BJ (cell line): ENCODE results near the gene HJV. TPM values are rescaled to one million over a fixed set of nuclear protein-coding genes. Genes with fewer than 3 reads are reported as not detected.
"Not testable (repeated sequence)": the region's sequence is repeated elsewhere in the genome, so short reads cannot be mapped to it uniquely, and the experiment has no call there.

Experiments
- CTCF ChIA-PET: fragments of 350-600 bp; formaldehyde crosslinking; extraction: SDS; loops from one replicate; lab custom pipeline; 2021; ENCODE audit warnings: antibody characterized with exemption, inconsistent platforms; lab: Yijun Ruan, JAX
- POLR2A ChIA-PET: fragments of 300-600 bp; sonication (Branson Sonifier 250); formaldehyde crosslinking; extraction: SDS; loops from one replicate; lab custom pipeline; 2021; ENCODE audit warnings: antibody characterized with exemption; lab: Charles Lee
- DNase-seq: peaks from one replicate; pipeline ENCODE4 v3.0.0-alpha.2; 2011; ENCODE audit warnings: low read depth
- H3K27me3 ChIP-seq: 2 replicates; pipeline ENCODE4 v1.6.0; 2011; ENCODE audit warnings: low read length; ENCODE audit not compliant: control insufficient read depth, insufficient read depth
- H3K36me3 ChIP-seq: 2 replicates; pipeline ENCODE4 v1.5.1; 2011; ENCODE audit warnings: low read length; ENCODE audit not compliant: control insufficient read depth, insufficient read depth
- H3K4me3 ChIP-seq: 2 replicates; pipeline ENCODE4 v1.5.1; 2011; ENCODE audit warnings: low read depth, mild to moderate bottlenecking, control low read depth, low read length
- polyA plus RNA-seq: library from polyadenylated mRNA; depleted of rRNA; stranded (reverse); fragments of >200 nt; gene quantifications from 2 replicates; pipeline ENCODE4 v1.2.3, GENCODE V29; 2011
- TF ChIP-seq, protein P1 (sequence below): IDR thresholded peaks from 2 replicates; pipeline ENCODE4 v1.5.1; 2011; ENCODE audit warnings: low read depth, mild to moderate bottlenecking, control low read depth, inconsistent platforms, low read length, moderate library complexity; ENCODE audit not compliant: insufficient read depth

HJV gene
- polyA plus RNA-seq, 1 experiment, result not detected

DNA sequence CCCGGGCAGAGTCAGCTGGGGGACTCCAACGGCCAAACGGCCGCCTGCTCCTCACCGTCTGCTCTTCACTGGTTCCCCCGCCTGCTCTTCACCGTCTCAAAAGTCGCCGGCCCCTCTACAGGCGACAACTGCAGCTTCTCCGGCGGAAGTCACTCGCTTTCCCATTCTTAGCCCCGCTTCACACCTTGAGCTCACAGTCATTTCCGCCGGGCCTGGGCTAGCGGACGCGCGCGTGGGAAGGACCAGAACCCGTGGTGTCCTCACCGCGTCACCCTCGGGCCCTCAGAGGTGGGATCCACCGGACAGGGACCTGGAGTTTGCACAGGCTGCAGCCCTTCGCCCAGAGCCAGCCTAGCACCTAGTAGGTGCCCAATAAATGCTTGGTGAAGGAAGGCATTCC lies 27.9 kb upstream of the HJV start:
- POLR2A ChIA-PET, result no interaction called here
- no peaks in the 10 kb centered on the region for H3K27me3 ChIP-seq
- no peaks in the 10 kb centered on the region for H3K36me3 ChIP-seq
- DNase-seq, result no peak
- TF ChIP-seq, protein P1, sequence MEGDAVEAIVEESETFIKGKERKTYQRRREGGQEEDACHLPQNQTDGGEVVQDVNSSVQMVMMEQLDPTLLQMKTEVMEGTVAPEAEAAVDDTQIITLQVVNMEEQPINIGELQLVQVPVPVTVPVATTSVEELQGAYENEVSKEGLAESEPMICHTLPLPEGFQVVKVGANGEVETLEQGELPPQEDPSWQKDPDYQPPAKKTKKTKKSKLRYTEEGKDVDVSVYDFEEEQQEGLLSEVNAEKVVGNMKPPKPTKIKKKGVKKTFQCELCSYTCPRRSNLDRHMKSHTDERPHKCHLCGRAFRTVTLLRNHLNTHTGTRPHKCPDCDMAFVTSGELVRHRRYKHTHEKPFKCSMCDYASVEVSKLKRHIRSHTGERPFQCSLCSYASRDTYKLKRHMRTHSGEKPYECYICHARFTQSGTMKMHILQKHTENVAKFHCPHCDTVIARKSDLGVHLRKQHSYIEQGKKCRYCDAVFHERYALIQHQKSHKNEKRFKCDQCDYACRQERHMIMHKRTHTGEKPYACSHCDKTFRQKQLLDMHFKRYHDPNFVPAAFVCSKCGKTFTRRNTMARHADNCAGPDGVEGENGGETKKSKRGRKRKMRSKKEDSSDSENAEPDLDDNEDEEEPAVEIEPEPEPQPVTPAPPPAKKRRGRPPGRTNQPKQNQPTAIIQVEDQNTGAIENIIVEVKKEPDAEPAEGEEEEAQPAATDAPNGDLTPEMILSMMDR, result no peak
- H3K4me3 ChIP-seq, result no peak overlapping the region
- CTCF ChIA-PET, result interaction anchor here (1.0 to 1.5 kb wide), 3 partner anchors 10 to 198 kb away, joined by 3 to 8 read pairs (median 5); no protein-coding TSS in a partner anchor

DNA sequence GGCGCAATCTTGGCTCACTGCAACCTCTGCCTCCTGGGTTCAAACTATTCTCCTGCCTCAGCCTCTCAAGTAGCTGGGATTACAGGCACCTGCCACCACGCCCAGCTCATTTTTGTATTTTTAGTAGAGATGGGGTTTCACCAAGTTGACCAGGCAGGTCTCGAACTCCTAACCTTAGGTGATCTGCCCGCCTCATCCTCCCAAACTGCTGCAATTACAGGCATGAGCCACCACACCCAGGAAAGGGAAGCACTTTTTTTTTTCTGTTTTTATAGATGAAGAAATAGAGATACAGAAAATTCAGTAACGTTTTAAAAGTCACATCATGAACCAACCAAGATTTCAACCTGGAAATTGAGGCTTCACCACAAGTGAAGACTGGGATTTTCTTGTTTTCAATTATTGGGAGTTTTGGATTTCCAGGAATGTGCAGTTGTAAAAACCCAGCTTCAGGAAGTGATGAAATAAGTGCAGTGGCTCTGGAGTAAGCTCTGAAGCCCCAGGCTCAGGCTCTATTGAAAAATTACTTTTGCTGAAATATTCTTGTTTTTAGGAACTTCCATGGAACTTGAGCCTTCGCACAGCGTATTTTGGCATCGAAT lies 27.1 kb upstream of the HJV start:
- H3K4me3 ChIP-seq, H3K36me3 ChIP-seq, POLR2A ChIA-PET, H3K27me3 ChIP-seq: not testable (repeated sequence)
- DNase-seq, result peak; percentile 60
- CTCF ChIA-PET, result interaction anchor here (1.3 to 1.8 kb wide), 3 partner anchors 10 to 197 kb away, joined by 3 to 8 read pairs (median 5); partner anchors contain the start of gene HJV

DNA sequence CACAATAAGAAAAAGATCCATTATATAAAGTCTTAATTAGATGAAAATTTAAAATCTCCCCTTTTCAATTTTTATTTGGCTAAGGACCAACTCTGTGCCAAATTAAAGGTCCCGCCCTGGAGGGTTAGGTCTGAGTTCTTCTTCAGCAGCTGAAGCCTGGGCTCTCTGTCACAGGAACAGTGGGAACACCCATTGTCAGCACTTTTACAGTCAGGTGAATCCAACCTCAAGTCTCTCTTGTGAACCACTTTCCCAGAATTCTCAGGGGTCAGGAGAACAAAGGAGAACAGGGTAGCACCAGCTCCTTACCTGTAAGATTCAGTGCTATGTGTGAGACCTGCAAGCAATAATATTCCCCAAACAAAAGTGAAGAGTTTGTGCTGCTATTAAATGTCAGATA lies 25.1 kb upstream of the HJV start:
- Histone ChIP-seq H3K27me3 (no peaks in the 10 kb centered on the region), H3K36me3 (no peaks in the 10 kb centered on the region), H3K4me3 (no peak overlapping the region)
- POLR2A ChIA-PET, result no interaction called here
- TF ChIP-seq, protein P1, result no peak
- CTCF ChIA-PET, result interaction anchor here (1.2 to 1.8 kb wide), 2 partner anchors 8 to 14 kb away, joined by 3 to 8 read pairs; no protein-coding TSS in a partner anchor
- DNase-seq, result no peak

DNA sequence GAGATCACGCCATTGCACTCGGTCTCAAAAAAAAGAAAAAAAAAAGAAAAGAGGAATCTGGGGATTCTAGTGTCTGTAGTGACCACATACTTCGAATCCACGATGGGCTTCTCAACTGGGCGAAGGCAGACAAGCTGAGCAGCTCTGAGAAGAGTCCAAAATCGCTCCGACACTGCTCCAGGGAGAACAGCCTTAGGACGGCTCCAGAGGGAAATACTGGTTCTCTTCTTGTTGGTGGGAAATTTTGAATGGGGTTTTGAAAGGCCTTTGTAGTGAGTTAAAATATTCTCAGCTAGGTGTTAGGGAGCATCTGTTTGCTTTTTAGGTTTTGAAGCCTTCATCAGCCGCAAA lies 18.3 kb upstream of the HJV start:
- TF ChIP-seq, protein P1, result no peak
- no peak for DNase-seq
- ChIA-PET POLR2A (no interaction called here), CTCF (interaction anchor here (1.0 to 2.0 kb wide), 4 partner anchors 8 to 20 kb away, joined by 3 to 8 read pairs (median 3); partner anchors contain the start of gene HJV)
- Histone ChIP-seq H3K36me3 (no peaks in the 10 kb centered on the region), H3K4me3 (no peak overlapping the region; the same call in 1 of the 2 replicates), H3K27me3 (no peaks in the 10 kb centered on the region)

DNA sequence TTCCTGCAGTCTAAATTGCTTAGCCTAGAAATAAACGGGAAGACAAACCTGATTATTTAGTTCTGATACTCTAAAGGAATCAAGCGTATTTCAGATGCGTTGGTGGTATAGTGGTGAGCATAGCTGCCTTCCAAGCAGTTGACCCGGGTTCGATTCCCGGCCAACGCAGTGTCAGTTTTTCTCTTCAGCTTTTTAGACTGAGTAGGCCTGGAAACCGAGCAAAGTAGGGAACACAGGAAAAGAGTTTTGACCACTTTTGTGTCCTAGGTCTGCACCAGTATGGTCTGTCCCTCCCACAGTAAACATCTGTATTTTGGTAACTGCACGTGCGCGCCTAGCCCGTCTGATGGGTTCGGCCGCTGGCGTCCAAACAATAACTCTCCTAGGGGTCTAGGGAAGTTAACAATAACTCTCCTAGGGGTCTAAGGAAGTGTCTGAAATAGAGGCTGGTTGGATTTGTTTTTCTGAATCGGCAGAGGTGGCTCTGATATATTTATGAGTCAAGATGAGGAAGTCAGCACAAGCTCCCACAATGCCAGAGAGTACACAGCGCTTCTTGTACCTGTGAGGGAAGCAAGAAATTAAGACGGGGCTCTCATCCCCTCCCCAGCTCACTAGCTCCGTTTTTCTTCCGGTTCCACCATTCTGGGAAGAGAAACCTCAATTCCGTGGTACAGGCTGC lies 15.6 kb upstream of the HJV start:
- CTCF ChIA-PET, result interaction anchor here (0.6 to 2.7 kb wide), 6 partner anchors 10 to 145 kb away, joined by 3 to 11 read pairs (median 6); partner anchors contain the start of genes ANKRD34A and POLR3GL
- TF ChIP-seq, protein P1, result no peak
- no peak for DNase-seq
- no peaks in the 10 kb centered on the region for H3K36me3 ChIP-seq
- H3K4me3 ChIP-seq, result peak overlapping the region; percentile 50
- H3K27me3 ChIP-seq, result no peaks in the 10 kb centered on the region
- POLR2A ChIA-PET, result interaction anchor here (0.6 to 0.9 kb wide), 4 partner anchors 9 to 178 kb away, joined by 3 to 9 read pairs (median 6); no protein-coding TSS in a partner anchor
